Stimulated activated CD4-positive, alpha-beta T cell treated with anti-CD3 and anti-CD28 coated beads, Interleukin-1b, Interleukin-23, amount 100 ng/mL, for 4 hours (primary cell): Measurements from ENCODE around the gene BBC3.

Source experiments
- DNase-seq, 2 donors: peaks; one replicate each; pipeline ENCODE4 v3.0.0-alpha.2; 2020; ENCODE audit warnings: low read depth in 2 of 2

BBC3 gene

GRCh38 chr19:47195434-47195833, 35.6 kb downstream of the BBC3 start:
- no peak for DNase-seq

GRCh38 chr19:47190167-47190727, 40.8 kb downstream of the BBC3 start:
- DNase-seq: peak; percentile 41 to 47

GRCh38 chr19:47188507-47189033, 42.4 kb downstream of the BBC3 start:
- no peak for DNase-seq

GRCh38 chr19:47187797-47188196, 43.2 kb downstream of the BBC3 start:
- DNase-seq: no peak

GRCh38 chr19:47187335-47187655, 43.7 kb downstream of the BBC3 start:
- no peak for DNase-seq

GRCh38 chr19:47186446-47187334, 44.3 kb downstream of the BBC3 start:
- DNase-seq: peak; percentile 54 to 68

GRCh38 chr19:47183601-47184000, 47.4 kb downstream of the BBC3 start:
- DNase-seq: no peak

- DNase-seq: no peak
Observed at GRCh38 chr19:47179653-47180310, 51.2 kb downstream of the BBC3 start.

GRCh38 chr19:47176627-47177090, 54.3 kb downstream of the BBC3 start:
- no peak for DNase-seq

- DNase-seq: no peak
Observed at GRCh38 chr19:47176071-47176626, 54.9 kb downstream of the BBC3 start.

- DNase-seq: no peak
Observed at GRCh38 chr19:47172666-47173455, 58.1 kb downstream of the BBC3 start.
